GM12872 (cell line): Measurements from ENCODE around the gene SUN1.

Experiments
- CTCF ChIP-seq: IDR thresholded peaks from 3 replicates; pipeline ENCODE4 v1.5.1; 2011; ENCODE audit warnings: low read depth, mild to moderate bottlenecking, low read length, moderate library complexity; ENCODE audit not compliant: insufficient read depth

The SUN1 gene

DNA sequence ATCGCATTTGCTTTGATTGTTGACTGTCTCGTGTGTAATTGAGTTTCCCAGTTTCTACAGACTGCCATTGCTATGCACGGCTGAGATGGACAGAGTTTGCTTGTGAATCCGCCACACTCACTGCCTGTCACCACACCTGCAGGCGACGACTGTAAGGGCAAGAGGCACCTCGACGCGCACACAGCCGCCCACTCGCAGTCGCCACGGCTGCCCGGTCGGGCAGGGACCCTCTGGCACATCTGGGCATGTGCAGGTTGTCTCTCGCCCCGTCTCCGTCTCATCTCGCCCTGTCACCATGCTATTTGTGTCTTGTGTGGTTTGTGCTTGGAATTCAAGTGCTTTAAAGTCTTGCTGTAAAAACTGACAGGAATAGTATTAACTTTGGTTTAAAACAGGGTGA, 17.5 kb downstream of the SUN1 start:
- TF ChIP-seq CTCF = no peak

GRCh38 chr7:851204-851603, 18.9 kb downstream of the SUN1 start:
- TF ChIP-seq CTCF = no peak

- TF ChIP-seq CTCF = no peak
Measured at GRCh38 chr7:853366-854117, 21.3 kb downstream of the SUN1 start.

- TF ChIP-seq CTCF = no peak
Measured at GRCh38 chr7:854118-854775, 22.0 kb downstream of the SUN1 start.

DNA sequence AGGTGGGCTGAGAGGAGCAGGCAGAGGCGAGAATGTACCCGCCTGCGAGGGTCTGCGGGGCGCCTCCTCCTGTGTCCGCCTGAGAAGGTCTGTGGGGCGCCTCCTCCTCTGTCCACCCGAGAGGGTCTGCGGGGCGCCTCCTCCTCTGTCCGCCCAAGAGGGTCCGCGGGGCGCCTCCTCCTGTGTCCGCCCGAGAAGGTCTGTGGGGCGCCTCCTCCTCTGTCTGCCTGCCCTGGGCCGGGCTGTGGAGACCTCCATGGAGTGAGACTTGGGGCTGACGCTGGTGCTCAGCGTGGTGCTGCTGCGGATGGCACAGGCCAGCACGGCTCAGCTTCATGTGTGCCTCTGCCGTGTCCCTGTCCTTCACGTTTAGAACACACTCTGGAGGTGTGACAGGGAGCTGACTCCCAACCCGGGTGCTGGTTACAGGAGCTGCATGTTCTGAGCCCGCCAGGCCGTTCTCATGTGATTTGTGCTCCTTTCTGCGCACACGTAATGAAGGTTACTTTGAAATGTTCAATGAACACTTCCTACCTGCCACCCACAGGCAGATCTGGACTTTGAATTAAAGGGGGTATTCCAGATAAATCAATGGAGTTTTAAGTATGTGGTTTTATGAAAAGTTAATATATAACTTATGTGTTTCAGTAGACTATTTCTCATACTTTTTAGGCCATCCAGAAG, 23.6 kb downstream of the SUN1 start:
- TF ChIP-seq CTCF = no peak

GRCh38 chr7:856444-857095, 24.3 kb downstream of the SUN1 start:
- TF ChIP-seq CTCF = no peak

DNA sequence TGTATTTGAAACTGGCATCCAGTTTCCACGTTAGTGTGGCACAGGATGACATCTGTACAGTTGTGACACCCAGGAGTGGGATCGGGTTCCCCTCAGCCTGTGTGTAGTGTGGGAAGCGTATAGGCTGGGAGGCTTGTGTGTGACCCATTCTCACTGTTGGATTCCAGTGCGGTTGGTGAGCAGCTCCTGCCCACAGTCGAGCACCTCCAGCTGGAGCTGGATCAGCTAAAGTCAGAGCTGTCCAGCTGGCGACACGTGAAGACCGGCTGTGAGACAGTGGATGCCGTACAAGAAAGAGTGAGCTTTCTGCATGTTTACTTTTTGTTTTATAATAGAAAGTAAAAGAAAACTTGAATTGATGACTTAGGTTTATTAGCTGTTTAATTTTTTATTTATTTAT, 25.4 kb downstream of the SUN1 start:
- TF ChIP-seq CTCF = no peak
